ENCODE data around the gene ZNF66.
"Not testable (repeated sequence)": the region's sequence is repeated elsewhere in the genome, so short reads cannot be mapped to it uniquely, and the experiment has no call there.

Gene ZNF66

GRCh38 chr19:20776083-20777076 lies at the start of gene ZNF66:
ZNF66 (plus strand) TSS chr19:20776304; CDS start chr19:20776448, 144 bp downstream.
- peak; percentile 96 for DNase-seq (ENCODE audit: low read depth)

GRCh38 chr19:20750169-20750568 lies 25.9 kb upstream of the ZNF66 start:
- not testable (repeated sequence) for DNase-seq (ENCODE audit: low read depth)

GRCh38 chr19:20752291-20752690 lies 23.8 kb upstream of the ZNF66 start:
- DNase-seq (ENCODE audit: low read depth): not testable (repeated sequence)

GRCh38 chr19:20769225-20769736 lies 6.8 kb upstream of the ZNF66 start:
- not testable (repeated sequence) for DNase-seq (ENCODE audit: low read depth)

- DNase-seq (ENCODE audit: low read depth): no peak
Measured at GRCh38 chr19:20787786-20788185, 11.7 kb downstream of the ZNF66 start.

GRCh38 chr19:20791806-20792205 lies 15.7 kb downstream of the ZNF66 start:
- no peak for DNase-seq (ENCODE audit: low read depth)

- not testable (repeated sequence) for DNase-seq (ENCODE audit: low read depth)
Measured at GRCh38 chr19:20806311-20807262, 30.5 kb downstream of the ZNF66 start.

- no peak for DNase-seq (ENCODE audit: low read depth)
Measured at GRCh38 chr19:20840371-20840770, 64.3 kb downstream of the ZNF66 start.
